ENCODE data around the gene TAB3.
"Not testable (repeated sequence)": the region's sequence is repeated elsewhere in the genome, so short reads cannot be mapped to it uniquely, and the experiment has no call there.

Gene TAB3

DNA sequence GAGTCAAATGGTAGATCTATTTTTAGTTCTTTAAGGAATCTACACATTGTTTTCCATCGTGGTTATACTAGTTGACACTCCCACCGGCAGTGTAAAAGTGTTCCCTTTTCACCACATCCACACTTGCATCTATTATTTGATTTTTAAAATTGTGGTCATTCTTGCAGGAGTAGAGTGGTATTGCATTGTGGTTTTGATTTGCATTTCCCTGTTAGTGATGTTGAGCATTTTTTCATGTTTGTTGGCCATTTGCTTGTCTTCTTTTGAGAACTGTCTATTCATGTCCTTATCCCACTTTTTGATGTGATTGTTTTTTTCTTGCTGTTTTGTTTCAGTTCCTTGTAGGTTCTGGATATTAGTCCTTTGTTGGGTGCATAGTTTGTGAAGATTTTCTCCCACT, 70.0 kb downstream of the TAB3 start:
- no peak for DNase-seq (ENCODE audit: low read depth in 2 of 2)

DNA sequence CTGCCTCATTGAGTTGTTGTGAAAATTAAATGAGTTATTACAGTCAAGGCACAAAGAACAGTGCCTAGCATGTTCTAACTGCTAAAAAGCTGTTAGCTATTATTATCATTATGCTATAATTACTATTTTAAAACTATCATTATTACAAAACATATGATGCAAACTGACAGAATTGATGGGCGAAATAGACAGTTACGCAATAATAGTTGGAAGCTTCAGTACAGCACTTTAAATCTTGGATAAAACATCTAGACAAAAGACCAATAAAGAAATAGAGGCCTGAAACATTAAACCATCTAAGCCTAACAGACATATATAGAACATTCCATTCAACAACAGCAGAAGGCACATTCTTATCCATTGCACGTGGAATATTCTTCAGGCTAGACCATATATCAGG, 73.0 kb downstream of the TAB3 start:
- no peak for DNase-seq (ENCODE audit: low read depth in 2 of 2)

DNA sequence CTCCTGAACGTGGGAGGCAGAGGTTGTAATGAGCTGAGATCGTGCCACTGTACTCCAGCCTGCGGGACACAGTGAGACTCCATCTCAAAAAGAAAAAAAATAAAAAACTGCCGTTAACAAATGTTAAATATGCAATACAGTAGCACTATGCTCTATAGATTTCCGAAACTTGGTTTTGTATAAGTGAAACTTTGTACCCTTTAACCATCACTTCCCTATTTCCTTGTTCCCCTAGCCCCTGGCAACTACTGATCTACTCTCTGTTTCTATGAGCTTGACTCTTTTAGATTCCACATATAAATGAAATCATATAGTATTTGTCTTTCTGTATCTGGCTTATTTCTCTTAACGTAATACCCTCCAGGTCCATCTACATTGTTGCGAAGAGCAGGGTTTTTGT, 74.1 kb downstream of the TAB3 start:
- DNase-seq (ENCODE audit: low read depth in 2 of 2) = no peak

DNA sequence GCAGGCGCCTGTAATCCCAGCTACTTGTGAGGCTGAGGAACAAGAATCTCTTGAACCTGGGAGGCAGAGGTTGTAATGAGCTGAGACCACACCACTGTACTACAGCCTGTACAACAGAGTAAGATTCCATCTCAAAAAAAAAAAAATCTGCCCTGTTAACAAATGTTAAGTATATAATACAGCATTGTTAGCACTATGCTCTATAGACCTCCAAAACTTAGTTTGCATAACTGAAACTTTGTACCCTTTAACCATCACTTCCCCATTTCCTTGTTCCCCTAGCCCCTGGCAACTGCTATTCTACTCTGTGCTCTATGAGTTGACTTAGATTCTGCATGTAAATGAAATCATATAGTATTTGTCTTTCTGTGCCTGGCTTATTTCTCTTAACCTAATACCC, 76.7 kb downstream of the TAB3 start:
- no peak for DNase-seq (ENCODE audit: low read depth in 2 of 2)

DNA sequence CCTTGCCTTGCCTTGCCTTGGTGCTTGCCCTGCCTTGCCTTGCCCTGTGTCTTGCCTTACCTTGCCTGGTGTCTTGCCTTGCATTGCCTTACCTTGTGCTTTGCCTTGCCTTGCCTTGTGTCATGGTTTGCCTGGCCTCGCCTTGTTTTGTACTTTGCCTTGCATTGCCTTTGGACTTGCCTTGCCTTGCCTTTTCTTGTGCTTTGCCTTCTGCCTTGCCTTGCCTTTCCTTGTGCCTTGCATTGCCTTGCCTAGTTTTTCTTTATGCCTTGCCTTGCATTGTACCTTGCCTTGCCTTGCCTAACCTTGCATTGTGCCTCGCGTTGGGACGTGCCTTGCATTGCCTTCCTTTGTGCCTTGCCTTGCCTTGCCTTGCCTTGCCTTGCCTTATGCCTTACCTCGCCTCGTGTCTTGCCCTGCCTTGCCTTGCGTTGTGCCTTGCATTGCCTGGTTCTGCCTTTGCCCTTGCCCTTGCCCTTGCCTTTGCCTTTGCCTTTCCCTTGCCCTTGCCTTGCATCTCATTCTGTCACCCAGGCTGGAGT, 82.8 kb downstream of the TAB3 start:
- DNase-seq (ENCODE audit: low read depth in 2 of 2) = no peak

DNA sequence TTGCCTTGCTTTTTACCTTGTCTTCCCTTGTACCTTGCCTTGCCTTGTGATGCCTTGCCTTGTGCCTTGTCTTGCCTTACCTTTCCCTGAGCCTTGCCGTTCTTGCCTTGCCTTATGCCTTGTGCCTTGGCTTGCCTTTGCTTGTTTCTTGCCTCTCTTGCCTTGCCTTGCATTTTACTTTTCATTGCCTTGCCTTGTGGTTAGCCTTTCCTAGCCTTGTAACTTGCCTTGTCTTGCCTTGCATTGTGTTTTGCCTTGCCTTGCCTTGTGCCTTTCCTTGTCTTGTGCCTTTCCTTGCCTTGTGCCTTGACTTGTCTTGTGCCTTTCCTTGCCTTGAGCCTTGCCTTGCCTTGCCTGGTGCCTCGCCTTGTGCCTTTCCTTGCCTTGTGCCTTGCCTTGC, 84.6 kb downstream of the TAB3 start:
- DNase-seq (ENCODE audit: low read depth in 2 of 2) = no peak

DNA sequence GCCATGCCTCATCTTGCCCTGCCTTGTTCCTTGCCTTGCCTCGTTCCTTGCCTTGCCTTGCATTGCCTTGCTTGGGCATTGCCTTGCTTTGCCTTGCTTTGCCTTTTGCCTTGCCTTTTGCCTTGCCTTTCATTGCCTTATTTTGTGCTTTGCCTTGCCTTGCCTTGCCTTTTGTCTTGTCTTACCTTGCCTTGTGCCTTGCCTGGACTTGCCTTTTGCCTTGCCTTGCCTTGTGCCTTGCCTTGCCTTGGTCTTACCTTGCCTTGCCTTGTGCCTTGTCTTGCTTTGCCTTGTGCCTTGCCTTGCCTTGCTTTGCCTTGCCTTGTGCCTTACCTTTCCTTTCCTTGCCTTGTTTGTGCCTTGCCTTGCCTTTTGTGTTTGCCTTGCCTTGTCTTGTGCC, 88.2 kb downstream of the TAB3 start:
- no peak for DNase-seq (ENCODE audit: low read depth in 2 of 2)

DNA sequence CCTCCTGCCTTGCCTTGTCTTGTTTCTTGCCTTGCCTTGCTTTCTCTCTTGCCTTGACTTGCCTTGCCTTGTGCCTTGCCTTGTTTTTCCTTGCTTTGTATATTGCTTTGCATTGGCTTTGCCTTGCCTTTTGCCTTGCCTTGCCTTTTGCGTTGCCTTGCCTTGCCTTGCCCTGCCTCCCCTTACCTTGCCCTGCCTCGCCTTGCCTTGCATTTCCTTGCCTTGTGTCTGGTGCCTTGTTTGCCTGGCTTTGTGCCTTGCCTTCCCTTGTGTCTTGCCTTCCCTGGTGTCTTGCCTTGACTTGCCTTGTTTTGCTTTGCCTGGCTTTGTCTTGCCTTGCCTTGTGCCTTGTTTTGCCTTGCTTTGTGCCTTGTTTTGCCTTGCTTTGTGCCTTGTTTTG, 89.7 kb downstream of the TAB3 start:
- no peak for DNase-seq (ENCODE audit: low read depth in 2 of 2)

DNA sequence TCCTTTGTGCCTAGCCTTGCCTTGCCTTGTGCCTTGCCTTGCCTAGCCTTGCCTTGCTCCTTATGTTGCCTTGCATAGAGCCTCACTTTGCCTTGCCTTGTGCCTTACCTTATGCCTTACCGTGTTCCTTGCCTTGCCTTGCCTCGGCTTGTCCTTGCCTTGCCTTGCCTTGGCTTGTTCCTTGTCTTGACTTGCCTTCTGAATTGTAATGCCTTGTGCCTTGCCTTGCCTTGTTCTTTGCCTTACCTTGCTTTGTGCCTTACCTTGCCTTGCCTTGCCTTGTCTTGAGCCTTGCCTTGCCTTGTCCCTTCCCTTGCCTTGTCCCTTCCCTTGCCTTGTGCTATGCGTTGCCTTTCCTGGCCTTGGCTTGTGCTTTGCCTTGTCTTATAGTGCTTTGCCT, 90.2 kb downstream of the TAB3 start:
- DNase-seq (ENCODE audit: low read depth in 2 of 2) = no peak

DNA sequence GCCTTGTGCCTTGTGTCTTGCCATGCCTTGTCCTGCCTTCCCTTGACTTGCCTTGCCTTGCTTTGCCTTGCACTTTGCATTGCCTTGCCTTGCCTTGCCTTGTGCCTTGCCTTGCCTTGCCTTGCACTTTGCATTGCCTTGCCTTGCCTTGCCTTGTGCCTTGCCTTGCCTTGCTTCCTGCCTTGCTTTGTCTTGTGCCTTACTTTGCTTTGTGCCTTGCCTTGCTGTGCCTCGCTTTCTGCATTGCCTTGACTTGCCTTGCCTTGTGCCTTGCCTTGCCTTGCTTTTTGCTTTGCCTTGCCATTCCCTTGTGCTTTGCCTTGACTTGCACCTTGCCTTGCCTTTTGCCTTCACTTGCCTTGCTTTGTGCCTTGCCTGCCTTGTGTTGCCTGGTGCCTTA, 91.8 kb downstream of the TAB3 start:
- DNase-seq (ENCODE audit: low read depth in 2 of 2) = not testable (repeated sequence)

DNA sequence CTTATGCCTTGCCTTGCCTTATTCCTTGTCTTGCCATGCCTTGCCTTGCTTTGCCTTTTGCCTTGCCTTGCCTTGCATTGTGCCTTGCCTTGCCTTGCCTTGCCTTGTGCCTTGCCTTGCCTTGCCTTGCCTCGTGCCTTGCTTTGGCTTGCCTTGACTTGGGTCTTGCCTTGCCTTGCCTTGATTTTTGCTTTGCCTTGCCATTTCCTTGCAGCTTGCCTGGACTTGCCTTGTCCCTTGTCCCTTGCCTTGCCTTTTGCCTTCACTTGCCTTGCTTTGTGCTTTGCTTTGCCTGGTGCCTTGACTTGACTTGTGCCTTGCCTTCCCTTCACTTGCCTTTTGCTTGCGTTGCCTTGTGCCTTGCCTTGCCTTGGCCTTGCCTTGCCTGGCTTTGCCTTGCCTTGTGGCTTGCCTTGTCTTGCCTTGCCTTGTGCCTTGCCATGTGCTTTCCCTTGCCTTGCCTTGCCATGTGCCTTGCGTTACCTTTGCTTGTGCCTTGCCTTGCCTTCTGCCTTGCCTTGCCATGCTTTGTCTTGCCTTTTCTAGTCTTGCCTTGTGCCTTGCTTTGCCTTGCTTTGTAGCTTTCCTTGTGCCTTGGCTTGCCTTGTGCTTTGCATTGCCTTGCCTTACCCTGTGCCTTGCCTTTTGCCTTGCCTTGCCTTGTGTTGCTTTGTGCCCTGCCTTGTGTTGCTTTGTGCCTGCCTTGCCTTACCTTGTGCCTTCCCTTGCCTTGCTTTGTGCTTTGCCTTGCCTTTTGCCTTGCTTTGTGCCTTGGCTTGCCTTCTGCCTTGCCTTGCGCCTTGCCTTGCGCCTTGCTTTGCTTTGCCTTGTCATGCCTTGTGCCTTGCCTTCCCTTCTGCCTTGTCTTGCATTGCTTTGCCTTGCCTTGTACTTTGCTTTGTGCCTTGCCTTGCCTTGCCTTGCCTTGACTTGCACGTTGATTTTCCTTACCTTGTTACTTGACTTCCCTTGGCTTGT, 92.8 kb downstream of the TAB3 start:
- no peak for DNase-seq (ENCODE audit: low read depth in 2 of 2)

DNA sequence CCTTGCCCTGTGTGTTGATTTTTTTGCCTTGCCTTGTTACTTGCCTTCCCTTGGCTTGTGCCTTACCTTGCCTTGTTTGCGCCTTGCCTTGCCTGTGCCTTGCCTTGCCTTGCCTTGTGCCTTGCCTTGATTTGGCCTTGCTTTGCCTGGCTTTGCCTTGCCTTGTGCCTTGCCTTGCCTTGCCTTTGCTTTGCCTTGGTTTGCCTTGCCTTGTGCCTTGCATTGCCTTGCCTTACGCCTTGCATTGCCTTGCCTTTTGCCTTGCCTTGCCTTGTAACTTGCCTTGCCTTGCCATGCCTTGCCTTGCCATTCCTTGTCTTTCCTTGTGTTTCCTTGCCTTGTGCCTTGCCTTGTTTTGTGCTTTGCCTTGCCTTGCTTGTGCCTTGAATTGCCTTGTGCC, 94.6 kb downstream of the TAB3 start:
- no peak for DNase-seq (ENCODE audit: low read depth in 2 of 2)

DNA sequence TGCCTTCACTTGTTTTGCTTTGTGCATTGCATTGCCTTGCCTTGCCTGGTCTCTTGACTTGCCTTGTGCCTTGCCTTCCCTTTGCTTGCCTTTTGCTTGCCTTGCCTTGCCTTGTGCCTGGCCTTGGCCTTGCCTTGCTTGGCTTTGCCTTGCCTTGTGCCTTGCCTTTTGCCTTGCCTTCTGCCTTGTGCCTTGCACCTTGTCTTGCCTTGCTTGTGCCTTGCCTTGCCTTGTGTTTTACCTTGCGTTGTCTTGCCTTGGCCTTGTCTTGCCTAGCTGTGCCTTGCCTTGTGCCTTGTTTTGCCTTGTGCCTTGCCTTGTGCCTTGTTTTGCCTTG, 95.3 kb downstream of the TAB3 start:
- DNase-seq (ENCODE audit: low read depth in 2 of 2) = no peak

DNA sequence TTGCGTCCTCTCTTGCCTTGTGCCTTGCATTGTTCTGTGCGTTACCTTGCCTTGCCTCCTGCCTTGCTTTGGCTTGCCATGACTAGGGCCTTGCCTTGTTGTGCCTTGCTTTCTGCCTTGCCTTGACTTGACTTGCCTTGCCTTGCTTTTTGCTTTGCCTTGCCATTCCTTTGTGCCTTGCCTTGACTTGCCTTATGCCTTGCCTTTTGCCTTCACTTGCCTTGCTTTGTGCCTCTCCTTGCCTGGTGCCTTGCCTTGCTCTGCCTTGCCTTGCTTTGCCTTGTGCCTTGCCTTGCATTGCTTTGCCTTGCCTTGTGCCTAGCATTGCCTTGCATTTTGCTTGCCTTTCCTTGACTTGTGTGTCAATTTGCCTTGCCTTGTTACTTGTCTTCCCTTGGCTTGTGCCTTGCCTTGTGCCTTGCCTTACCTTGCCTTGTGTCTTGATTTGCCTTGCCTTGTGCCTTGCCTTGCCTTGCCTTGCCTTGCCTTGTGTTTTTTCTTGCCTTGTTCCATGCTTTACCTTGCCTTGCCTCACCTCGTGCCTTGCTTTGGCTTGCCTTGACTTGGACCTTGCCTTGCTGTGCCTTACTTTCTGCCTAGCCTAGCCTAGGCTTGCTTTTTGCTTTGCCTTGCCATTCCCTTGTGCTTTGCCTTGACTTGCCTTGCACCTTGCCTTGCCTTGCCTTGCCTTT, 95.8 kb downstream of the TAB3 start:
- DNase-seq (ENCODE audit: low read depth in 2 of 2) = no peak

DNA sequence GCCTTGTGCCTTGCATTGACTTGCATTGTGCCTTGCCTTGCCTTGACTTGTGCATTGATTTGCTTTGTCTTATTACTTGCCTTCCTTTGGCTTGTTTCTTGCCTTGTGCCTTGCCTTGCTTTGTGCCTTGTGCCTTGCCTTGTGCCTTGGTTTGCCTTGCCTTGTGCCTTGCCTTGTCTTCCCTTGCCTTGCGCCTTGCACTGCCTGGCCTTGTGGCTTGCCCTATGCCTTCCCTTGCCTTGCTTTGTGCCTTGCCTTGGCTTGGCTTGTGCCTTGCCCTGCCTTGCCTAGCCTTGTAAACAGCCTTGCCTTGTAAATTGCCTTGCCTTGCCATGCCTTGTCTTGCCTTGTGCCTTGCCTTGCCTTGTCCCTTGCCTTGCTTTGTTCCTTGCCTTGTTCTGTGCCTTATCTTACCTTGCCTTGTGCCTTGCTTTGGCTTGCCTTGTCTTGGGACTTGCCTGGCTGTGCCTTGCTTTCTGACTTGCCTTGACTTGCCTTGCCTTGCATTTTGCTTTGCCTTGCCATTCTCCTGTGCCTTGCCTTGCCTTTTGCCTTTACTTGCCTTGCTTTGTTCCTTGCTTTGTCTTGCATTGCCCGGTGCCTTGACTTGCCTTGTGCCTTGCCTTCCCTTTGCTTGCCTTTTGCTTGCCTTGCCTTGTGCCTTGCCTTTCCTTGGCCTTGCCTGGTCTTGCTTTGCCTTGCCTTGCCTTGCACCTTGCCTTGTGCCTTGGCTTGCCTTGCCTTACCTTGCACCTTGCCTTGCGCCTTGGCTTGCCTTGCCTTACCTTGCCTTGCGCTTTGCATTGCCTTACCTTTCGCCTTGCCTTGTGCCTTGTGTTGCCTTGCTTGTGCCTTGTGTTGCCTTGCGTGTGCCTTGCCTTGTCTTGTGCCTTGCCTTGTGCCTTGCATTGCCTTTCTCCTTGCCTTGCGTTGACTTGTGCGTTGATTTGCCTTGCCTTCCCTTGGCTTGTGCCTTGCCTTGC, 97.5 kb downstream of the TAB3 start:
- DNase-seq (ENCODE audit: low read depth in 2 of 2) = no peak

DNA sequence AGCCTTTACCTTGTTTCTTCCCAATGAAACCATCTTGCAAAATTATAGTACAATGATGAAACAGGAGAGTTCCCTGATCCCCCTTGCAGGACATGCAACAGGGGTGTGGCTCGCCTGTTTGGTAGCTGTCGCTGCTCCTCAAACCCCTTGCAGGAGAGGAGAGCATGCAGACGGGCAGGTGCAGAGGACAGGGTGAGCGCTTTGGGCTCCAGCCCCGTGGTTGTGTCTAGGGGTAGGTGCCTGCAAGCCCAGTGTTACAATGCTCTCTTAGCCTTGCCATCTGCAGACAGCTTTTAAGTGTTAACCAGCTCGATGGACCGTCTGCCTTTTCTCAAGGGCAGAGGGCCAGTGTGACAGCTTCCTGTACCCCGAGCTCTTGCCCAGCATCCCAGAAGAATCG, 102.0 kb downstream of the TAB3 start:
- DNase-seq (ENCODE audit: low read depth in 2 of 2) = no peak

DNA sequence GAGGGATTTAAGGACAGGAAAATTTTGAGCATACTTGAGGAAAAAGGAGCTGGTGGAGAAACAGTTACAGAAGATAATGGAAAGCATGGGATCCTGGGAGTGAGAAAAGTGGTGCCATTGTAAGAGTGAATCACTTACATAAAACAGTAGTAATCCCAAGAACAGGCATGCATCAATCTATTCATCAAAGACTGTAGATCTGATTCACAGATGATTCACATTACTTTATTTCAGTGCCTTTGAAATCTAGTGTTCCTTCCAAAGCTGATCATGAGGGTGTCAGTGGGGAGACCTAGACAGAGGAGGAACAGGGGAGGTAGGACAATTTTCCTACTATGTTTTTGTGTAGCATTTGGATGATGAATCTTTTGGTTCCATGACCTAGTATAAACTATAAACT, 102.7 kb downstream of the TAB3 start:
- no peak for DNase-seq (ENCODE audit: low read depth in 2 of 2)

DNA sequence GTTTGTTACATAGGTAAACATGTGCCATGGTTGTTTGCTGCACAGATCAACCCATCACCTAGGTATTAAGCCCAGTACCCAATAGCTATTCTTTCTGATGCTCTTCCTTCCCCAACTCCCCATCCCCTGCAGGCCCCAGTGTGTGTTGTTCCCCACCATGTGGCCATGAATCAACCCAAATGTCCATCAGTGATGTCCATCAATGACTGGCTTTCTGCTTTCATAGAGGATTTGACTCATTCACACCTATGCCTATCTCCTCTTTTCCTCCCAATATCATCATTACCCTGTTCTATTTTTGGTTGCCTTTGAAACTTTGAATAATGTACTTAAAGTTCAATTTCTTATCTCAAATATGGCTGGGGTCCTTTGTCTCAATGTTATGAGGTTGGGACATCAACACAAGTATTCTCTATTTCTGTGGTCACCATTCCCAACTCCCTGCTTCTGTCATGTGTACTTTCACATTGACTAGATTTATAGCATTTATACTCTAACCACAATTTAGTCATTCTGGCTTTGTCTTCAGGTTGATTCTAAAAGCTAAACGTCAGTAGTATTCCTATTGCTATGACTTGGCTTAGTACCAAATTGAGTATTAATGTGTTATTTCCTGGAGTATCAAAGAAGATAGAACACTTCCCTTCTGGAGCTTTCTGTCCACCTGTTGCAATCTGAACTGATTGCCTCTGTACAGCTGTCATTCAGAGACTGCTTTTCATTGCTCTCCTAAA, 107.2 kb downstream of the TAB3 start:
- DNase-seq (ENCODE audit: low read depth in 2 of 2) = no peak

DNA sequence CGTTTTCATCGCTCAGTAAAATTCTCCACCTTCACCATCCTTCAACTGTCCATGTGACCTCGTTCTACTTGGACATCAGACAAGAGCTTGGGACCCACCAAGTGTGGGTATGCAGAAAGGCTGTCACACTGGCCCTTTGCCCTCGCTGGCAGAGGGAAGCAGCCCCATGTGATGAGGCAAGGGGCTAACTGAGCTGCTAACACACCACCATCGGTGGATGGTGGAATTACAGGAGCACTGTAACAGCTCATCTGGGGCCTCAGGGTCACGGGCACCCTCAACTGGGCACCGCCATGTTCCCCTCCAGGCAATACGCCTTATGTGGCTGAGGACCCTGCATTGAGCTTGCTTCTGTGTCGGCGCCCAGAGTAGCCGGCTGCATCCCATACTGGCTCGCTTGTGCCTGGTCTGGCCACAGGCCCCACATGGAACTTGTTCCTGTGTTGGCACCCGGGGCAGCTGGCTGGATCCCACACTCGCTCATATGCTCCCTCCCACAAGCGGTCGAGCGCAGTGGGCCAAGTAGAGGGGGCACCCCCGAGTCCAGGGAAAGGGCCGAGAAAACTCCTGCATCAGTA, 109.5 kb downstream of the TAB3 start:
- DNase-seq (ENCODE audit: low read depth in 2 of 2) = no peak

DNA sequence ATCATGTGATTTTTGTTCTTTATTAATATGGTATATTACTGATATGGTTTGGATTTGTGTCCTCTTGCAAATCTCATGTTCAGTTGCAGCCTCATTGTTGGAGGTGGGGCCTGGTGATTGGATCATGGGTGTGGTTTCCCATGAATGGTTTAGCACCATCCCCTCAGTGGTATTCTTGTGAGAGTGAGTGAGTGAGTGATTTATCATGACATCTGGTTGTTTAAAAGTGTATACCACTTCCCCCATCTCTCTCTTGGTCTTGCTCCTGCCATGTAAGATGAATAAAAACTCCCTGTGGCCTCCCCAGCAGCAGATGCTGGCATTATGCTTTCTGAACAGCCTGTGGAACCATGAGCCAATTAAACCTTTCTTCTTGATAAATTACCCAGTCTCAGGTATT, 111.5 kb downstream of the TAB3 start:
- DNase-seq (ENCODE audit: low read depth in 2 of 2) = no peak

Measured in stimulated activated CD4-positive, alpha-beta T cell treated with anti-CD3 and anti-CD28 coated beads, Interleukin-4, amount 100 ng/mL, for 48 hours (primary cell).